ENCODE data around the gene GDF15.

GRCh38 chr19:18357041-18357440 is 28.9 kb upstream of the GDF15 start:
- TF ChIP-seq POLR2AphosphoS5 (IDR thresholded peaks at IDR 0.05; ENCODE audit: low read depth, low read length) (no peak), CTCF (IDR thresholded peaks at IDR 0.05) (no peak), MAX (IDR thresholded peaks at IDR 0.05; ENCODE audit: low read depth) (no peak), RXRA (IDR thresholded peaks at IDR 0.05; ENCODE audit: borderline replicate concordance, low read depth) (no peak), SMC3 (IDR thresholded peaks at IDR 0.05; ENCODE audit: low read depth, low read length) (no peak), EP300 (IDR thresholded peaks at IDR 0.05; ENCODE audit: borderline replicate concordance in 1 of 2, low read depth in 1 of 2, low read length in 1 of 2) (no peak), YY1 (IDR thresholded peaks at IDR 0.05; ENCODE audit: low read depth) (no peak), FOXJ3 (CRISPR knock-in tag; IDR thresholded peaks at IDR 0.05) (no peak), SIN3A (IDR thresholded peaks at IDR 0.05; ENCODE audit: borderline replicate concordance, low read depth, low read length) (no peak), GABPA (IDR thresholded peaks at IDR 0.05; ENCODE audit: low read depth) (no peak), USF2 (IDR thresholded peaks at IDR 0.05; ENCODE audit: borderline replicate concordance, low read depth, low read length) (no peak), TEAD4 (IDR thresholded peaks at IDR 0.05; ENCODE audit: borderline replicate concordance, insufficient read depth) (no peak)
- TF ChIP-seq, protein P1, sequence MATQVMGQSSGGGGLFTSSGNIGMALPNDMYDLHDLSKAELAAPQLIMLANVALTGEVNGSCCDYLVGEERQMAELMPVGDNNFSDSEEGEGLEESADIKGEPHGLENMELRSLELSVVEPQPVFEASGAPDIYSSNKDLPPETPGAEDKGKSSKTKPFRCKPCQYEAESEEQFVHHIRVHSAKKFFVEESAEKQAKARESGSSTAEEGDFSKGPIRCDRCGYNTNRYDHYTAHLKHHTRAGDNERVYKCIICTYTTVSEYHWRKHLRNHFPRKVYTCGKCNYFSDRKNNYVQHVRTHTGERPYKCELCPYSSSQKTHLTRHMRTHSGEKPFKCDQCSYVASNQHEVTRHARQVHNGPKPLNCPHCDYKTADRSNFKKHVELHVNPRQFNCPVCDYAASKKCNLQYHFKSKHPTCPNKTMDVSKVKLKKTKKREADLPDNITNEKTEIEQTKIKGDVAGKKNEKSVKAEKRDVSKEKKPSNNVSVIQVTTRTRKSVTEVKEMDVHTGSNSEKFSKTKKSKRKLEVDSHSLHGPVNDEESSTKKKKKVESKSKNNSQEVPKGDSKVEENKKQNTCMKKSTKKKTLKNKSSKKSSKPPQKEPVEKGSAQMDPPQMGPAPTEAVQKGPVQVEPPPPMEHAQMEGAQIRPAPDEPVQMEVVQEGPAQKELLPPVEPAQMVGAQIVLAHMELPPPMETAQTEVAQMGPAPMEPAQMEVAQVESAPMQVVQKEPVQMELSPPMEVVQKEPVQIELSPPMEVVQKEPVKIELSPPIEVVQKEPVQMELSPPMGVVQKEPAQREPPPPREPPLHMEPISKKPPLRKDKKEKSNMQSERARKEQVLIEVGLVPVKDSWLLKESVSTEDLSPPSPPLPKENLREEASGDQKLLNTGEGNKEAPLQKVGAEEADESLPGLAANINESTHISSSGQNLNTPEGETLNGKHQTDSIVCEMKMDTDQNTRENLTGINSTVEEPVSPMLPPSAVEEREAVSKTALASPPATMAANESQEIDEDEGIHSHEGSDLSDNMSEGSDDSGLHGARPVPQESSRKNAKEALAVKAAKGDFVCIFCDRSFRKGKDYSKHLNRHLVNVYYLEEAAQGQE (IDR thresholded peaks at IDR 0.05; ENCODE audit: low read depth, low read length): no peak
